Measurements from ENCODE around the gene LRP1. TPM values are rescaled to one million over a fixed set of nuclear protein-coding genes. Genes with fewer than 3 reads are reported as not detected.
A peak's percentile ranks its signal among the peaks of the same experiment; 100 is the strongest.

The LRP1 gene
- total RNA-seq, 1 donor from 2014 or later, result 24.7 TPM

DNA sequence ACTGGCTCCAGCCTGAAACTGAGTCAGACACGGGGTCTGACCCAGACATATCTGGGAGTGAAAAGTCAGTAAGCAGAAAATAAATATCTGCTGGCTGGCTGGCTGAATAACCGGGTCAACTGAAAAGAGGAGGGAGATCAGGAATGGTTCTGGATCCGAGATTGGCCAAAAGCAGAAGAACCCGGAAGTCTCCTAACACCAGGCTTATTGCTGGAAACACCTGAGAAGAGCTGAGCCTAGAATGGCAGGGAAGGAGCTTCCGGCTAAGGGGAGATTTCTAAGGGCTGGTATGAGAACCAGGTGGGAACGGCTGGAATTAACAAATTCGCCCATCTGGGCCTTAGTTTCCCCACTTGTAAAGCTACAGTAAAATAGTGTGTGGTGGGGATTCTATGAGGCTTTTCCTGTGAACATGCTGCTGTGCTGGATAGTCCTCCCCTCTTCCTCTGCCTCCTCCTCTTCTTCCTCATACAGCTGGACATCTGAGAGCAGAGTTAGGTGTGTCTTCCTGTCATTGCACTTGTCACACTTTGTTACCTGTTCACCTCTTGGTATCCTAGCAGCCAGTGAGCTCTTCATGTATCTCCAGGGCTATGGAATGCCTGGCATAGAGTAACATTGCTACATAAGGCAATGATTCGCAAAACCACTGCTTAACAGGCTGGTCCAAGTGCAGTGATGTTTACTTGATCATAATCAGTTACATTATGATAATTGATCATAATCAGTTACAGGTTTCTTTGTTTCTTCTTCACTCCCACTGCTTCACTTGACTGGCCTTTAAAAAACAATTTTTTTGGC, 99.2 kb downstream of the LRP1 start:
- Mint-ChIP-seq H3K4me3 (ENCODE audit: unreplicated experiment) (peak overlapping the region; percentile 70), H3K27me3 (ENCODE audit: unreplicated experiment) (peaks cover 32% of the 10 kb centered on the region), H3K4me1 (ENCODE audit: unreplicated experiment) (peaks cover 30% of the 10 kb centered on the region), H3K36me3 (ENCODE audit: low read depth, unreplicated experiment) (no peaks in the 10 kb centered on the region), H3K27ac (ENCODE audit: unreplicated experiment) (peak overlapping the region; percentile 42), H3K9me3 (ENCODE audit: unreplicated experiment) (no peaks in the 10 kb centered on the region)
- TF ChIP-seq, protein P1, sequence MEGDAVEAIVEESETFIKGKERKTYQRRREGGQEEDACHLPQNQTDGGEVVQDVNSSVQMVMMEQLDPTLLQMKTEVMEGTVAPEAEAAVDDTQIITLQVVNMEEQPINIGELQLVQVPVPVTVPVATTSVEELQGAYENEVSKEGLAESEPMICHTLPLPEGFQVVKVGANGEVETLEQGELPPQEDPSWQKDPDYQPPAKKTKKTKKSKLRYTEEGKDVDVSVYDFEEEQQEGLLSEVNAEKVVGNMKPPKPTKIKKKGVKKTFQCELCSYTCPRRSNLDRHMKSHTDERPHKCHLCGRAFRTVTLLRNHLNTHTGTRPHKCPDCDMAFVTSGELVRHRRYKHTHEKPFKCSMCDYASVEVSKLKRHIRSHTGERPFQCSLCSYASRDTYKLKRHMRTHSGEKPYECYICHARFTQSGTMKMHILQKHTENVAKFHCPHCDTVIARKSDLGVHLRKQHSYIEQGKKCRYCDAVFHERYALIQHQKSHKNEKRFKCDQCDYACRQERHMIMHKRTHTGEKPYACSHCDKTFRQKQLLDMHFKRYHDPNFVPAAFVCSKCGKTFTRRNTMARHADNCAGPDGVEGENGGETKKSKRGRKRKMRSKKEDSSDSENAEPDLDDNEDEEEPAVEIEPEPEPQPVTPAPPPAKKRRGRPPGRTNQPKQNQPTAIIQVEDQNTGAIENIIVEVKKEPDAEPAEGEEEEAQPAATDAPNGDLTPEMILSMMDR (IDR thresholded peaks at IDR 0.05; ENCODE audit: unreplicated experiment), result no peak
- DNase-seq (ENCODE audit: low spot score), result no peak

DNA sequence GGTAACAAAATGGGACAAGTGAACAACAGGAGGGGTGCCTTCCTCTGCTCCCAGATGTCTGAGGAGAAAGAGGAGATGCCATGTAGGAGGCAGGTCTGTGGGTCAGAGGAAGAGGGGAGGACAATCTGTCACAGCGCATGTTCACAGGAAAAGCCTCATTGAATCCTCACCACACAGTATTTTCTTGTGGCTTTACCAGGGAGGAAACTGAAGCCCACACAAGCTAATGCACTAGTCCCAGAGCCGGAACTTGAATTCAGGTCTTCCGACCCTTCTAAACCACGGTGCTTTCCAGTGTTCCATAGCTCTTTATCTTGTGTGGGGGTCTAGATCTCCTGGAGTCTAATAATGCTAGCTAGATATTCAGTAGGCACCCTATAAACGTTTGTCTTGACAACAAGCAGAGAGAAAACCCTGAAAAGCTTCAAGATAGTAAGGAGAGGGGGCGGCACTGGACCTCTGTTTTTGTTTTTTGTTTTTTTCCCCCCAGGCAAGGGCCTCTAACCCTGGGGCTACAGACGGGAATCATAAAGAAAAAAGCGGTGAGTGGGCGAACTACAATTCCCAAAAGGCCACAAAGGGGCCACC, 100.9 kb downstream of the LRP1 start:
- DNase-seq (ENCODE audit: low spot score), result no peak
- Mint-ChIP-seq H3K9me3 (ENCODE audit: unreplicated experiment) (no peaks in the 10 kb centered on the region), H3K36me3 (ENCODE audit: low read depth, unreplicated experiment) (peaks cover 11% of the 10 kb centered on the region), H3K4me1 (ENCODE audit: unreplicated experiment) (peaks cover 30% of the 10 kb centered on the region), H3K4me3 (ENCODE audit: unreplicated experiment) (peak overlapping the region; percentile 96), H3K27me3 (ENCODE audit: unreplicated experiment) (peaks cover 23% of the 10 kb centered on the region), H3K27ac (ENCODE audit: unreplicated experiment) (peak overlapping the region; percentile 3)
- TF ChIP-seq, protein P1 (IDR thresholded peaks at IDR 0.05; ENCODE audit: unreplicated experiment), result no peak

DNA sequence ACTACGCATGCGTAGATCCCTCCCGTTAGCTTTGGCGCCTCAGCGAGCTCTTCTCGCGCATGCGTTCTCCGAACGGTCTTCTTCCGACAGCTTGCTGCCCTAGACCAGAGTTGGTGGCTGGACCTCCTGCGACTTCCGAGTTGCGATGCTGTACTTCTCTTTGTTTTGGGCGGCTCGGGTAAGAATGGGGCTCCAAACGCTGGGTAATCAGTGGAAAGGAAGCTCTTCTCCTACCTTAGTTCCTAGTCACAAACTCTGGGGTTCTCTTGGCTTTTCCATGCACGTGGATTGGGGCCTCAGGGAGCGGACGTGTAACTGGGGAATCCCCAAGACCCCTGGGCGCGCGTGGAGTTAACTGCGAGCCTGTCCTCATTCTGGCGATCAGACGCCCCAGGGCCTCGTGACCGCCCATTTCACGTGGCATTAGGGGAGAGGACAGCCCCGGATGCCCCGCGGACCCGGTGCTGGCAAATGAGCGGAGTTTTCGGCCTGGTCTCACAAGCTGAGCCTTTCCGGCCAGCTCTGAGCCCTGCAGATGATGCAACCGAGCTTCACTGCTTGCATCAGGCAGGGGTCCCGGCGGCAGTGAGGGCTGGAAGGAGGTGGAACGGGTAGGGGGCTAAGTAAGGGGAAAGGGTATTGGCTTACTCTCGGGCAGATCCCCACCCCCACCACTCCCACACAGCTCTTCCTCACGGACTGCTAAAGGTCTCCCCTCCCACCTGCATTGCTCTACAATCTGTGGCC, 101.5 kb downstream of the LRP1 start, which contains the start of gene SHMT2:
Gene SHMT2, plus strand, starts transcription at position 78 of the 747 bp plus-strand sequence. Its CDS starts 68 bp downstream, at position 146.
- Mint-ChIP-seq H3K4me3 (ENCODE audit: unreplicated experiment) (peak within 1 kb of the TSS; percentile 96), H3K36me3 (ENCODE audit: low read depth, unreplicated experiment) (peaks cover 17% of the 10 kb centered on the region), H3K4me1 (ENCODE audit: unreplicated experiment) (peaks cover 30% of the 10 kb centered on the region), H3K27me3 (ENCODE audit: unreplicated experiment) (peaks cover 22% of the 10 kb centered on the region), H3K9me3 (ENCODE audit: unreplicated experiment) (no peaks in the 10 kb centered on the region), H3K27ac (ENCODE audit: unreplicated experiment) (peak within 1 kb of the TSS; percentile 89)
- DNase-seq (ENCODE audit: low spot score), result peak; percentile 91
- TF ChIP-seq, protein P1 (IDR thresholded peaks at IDR 0.05; ENCODE audit: unreplicated experiment), result no peak

DNA sequence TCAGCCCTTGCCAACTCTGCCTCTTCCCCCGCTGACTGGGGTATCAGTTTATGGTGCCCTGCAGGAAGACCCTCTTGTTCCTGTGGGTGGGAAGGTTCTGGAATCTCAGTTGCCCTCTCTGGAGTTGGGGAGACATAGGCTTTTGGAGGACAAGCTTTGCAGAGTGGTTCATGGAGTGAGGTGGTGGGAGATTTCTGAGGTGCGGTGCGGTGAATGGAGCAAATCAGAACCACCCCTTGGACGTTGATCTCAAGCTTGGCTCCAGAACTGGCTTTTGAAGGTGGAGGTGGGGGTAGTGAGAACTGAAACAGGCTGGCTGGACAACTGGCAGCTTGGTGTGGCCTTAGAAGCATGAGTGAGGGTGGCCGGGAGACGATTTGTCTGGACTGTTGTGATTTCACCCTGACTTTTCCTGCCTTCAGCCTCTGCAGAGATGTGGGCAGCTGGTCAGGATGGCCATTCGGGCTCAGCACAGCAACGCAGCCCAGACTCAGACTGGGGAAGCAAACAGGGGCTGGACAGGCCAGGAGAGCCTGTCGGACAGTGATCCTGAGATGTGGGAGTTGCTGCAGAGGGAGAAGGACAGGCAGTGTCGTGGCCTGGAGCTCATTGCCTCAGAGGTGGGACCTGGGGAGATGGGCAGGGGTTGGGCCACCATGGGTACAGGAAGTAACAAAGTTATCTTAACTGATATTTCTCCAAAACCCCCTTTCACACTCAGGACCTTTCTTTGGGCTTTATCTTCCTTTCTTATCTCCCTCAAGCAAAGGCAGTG, 102.3 kb downstream of the LRP1 start:
- Mint-ChIP-seq H3K36me3 (ENCODE audit: low read depth, unreplicated experiment) (peaks cover 21% of the 10 kb centered on the region), H3K27me3 (ENCODE audit: unreplicated experiment) (peaks cover 22% of the 10 kb centered on the region), H3K9me3 (ENCODE audit: unreplicated experiment) (no peaks in the 10 kb centered on the region), H3K4me3 (ENCODE audit: unreplicated experiment) (peak overlapping the region; percentile 96), H3K4me1 (ENCODE audit: unreplicated experiment) (peaks cover 30% of the 10 kb centered on the region), H3K27ac (ENCODE audit: unreplicated experiment) (peak overlapping the region; percentile 89)
- DNase-seq (ENCODE audit: low spot score), result no peak
- TF ChIP-seq, protein P1 (IDR thresholded peaks at IDR 0.05; ENCODE audit: unreplicated experiment), result no peak
